CD4-positive, alpha-beta T cell treated with Interleukin-4 for 1 hour (primary cell): ENCODE results near the gene SRRT.

Experiments
- DNase-seq, 2 donors: peaks; one replicate each; pipeline ENCODE4 v3.0.0-alpha.2; 2020 to 2022

The SRRT gene

DNA sequence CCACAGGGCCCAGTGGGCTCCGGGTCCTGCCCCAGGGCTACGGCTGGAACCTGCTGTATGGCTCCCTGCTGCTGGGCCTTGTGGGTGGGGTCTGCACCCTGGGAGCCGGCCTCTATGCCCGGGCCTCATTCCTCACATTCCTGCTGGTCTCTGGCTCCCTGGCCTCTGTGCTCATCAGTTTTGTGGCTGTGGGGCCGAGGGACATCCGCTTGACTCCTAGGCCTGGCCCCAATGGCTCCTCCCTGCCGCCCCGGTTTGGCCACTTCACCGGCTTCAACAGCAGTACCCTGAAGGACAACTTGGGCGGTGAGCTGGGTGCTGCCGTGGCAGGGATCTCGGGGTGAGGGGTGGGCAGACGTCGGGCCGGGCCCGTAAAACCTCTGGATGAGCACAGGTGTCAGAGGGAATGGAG is 18.0 kb upstream of the SRRT start:
- DNase-seq, result no peak

DNA sequence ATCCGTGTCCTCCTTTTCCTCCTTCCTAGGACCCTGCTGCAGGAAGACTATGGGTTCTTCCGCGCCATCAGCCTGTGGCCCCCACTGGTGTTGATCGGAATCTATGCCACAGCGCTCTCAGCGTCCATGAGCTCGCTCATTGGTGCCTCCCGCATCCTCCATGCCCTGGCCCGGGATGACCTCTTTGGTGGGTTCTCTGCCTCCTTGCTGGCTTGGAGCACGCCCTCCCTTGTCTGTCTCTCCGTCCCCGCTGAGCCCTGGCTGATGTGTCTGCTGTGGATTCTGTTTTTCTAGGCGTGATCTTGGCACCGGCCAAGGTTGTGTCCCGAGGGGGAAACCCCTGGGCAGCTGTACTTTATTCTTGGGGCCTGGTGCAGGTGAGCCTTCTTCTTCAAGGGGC is 15.0 kb upstream of the SRRT start:
- no peak for DNase-seq

DNA sequence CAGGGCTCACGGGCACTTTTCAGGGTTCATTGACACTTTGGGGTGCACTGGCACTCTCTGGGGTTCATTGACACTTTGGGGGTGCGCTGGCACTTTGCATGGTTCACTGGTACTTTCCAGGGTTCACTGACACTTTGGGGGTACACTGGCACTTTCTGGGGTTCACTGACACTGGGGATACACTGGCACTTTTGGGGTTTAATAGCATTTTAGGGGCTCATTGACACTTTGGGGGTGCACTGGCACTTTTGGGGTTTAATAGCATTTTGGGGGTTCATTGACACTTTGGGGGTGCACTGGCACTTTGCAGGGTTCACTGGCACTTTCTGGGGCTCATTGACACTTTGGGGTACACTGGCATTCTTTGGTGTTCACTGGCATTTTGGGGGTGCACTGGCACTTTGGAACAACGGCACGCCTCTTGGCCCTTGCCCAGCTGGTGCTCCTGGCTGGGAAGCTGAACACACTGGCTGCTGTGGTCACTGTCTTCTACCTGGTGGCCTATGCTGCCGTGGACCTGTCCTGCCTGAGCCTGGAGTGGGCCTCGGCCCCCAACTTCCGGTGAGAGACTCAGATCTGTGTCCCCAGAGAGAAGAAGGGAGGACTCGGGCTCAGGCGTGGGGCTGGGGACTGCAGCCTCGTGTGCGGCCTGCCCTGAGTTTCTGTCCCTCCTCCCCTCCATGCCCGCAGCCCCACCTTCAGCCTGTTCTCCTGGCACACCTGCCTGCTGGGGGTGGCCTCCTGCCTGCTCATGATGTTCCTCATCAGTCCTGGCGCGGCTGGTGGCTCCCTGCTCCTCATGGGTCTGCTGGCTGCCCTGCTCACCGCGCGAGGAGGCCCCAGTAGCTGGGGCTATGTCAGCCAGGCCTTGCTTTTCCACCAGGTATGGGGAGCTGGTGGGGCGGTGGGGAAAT is 13.9 kb upstream of the SRRT start:
- no peak for DNase-seq

DNA sequence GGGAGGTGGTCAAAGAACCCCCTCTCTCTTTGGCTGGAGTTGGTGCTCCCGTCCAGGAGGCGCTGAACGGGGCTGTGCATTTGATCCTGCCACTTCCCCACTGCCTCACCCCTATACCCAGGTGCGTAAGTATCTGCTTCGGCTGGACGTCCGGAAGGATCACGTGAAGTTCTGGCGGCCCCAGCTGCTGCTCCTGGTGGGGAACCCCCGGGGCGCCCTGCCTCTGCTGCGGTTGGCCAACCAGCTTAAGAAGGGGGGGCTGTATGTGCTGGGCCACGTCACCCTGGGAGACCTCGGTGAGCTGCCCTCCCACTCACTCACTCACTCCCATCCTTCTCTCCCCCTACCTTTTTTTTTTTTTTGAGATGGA is 13.3 kb upstream of the SRRT start:
- no peak for DNase-seq

DNA sequence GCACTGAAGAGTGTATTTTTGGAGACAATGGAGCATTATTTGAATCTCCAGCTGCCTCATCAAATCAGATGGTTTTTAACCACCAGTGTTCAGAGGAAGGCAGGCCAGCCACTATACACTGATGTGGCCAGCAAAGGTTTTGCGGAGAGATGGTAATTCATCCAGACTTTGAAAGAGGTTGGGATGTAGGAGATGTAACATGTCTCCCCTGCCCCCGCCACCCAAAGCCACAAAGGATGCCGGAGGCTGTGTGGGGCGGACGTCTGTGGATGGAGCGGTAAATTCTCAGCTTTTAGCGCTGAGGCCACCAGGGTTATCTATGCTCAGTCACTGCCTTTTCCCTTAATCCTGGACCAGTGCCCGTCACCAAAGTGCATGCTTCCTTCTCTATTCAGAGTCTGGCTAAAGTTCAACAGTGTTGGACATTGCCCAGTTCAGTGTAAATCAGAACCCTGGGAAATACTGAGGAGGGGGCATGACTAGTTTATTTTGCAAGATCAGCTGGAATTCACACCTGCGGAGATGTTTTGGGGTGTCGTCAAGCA is 11.4 kb upstream of the SRRT start:
- DNase-seq, result no peak

DNA sequence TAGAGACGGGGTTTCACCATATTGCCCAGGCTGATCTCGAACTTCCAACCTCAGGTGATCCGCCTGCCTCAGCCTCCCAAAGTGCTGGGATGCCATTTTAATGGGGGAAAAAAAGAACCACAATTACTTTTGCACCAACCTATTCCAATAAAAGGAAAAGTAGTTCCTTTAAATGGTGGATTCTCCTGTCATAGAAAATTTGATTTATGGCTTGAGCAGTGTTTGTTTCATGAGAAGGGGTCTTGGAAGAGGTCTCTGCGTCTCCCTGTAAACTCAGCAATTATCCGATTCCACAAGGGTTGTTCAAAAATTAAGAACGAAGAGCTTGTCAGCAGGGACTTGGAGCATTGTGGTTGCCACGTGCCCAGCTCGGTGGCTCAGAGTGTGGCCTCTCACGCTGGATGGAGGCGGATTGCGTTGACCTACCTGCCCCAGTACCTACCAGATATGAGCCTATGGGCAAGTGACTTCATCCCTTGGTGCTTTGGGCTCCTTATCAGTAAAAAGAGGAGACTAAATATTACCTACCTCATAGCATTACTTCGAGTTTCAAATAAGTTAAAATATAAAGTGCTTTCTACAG is 10.5 kb upstream of the SRRT start:
- no peak for DNase-seq

DNA sequence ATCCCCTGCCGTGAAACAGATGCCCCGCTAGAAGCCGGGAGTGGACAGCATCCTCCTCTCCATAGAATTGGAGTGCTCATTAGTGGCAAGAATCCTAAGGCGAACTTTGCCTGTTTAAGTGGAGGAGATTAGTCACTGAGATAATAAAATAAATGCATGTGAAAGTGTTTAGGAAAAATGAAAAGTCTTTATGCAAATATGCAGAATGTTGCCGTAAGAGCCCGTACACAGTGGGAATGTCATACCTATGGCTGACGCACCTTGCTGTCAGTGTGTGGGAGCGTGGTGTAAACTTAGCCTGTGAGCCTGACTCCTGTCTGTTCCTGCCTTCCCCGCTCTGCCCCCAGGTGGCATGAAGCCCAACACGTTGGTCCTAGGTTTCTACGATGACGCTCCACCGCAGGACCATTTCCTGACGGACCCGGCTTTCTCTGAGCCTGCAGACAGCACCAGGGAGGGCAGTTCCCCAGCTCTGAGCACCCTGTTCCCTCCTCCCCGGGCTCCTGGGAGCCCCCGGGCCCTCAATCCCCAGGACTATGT is 9.5 kb upstream of the SRRT start:
- no peak for DNase-seq

DNA sequence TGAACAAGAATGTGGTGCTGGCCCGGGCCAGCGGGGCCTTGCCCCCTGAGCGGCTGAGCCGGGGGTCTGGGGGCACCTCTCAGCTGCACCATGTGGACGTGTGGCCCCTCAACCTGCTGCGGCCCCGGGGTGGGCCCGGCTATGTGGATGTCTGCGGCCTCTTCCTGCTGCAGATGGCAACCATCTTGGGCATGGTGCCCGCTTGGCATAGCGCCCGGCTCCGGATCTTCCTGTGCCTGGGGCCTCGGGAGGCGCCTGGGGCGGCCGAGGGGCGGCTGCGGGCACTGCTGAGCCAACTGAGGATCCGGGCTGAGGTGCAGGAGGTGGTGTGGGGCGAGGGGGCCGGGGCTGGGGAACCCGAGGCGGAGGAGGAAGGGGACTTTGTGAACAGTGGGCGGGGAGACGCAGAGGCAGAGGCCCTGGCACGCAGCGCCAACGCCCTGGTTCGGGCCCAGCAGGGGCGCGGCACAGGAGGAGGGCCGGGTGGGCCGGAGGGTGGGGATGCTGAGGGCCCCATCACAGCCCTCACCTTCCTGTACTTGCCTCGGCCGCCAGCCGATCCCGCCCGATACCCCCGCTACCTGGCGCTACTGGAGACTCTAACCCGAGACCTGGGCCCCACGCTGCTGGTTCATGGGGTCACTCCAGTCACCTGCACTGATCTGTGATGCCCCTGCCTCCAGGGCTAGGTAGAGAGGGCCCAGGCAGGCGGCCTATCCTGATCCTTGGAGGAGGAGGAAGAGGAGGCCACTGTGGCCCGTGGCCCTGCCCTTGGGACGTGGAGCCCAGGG is 8.8 kb upstream of the SRRT start:
- DNase-seq, result peak in 1 of 2 donors; percentile 24

DNA sequence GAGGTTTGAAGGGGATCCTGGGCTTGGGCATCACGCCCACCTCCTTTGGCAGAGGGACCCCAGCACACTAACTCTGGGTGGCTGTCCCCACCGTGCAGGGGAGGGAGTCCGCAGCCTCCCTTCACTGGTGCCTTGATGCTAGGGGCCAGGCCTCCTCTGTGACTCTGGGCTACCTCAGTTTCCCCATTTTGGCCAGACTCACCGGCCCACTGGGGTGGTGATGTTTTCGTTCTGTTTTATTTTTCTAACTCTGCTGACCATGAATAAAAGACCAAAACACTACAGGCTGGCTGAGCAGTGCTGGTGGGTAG is 8.2 kb upstream of the SRRT start:
- no peak for DNase-seq

DNA sequence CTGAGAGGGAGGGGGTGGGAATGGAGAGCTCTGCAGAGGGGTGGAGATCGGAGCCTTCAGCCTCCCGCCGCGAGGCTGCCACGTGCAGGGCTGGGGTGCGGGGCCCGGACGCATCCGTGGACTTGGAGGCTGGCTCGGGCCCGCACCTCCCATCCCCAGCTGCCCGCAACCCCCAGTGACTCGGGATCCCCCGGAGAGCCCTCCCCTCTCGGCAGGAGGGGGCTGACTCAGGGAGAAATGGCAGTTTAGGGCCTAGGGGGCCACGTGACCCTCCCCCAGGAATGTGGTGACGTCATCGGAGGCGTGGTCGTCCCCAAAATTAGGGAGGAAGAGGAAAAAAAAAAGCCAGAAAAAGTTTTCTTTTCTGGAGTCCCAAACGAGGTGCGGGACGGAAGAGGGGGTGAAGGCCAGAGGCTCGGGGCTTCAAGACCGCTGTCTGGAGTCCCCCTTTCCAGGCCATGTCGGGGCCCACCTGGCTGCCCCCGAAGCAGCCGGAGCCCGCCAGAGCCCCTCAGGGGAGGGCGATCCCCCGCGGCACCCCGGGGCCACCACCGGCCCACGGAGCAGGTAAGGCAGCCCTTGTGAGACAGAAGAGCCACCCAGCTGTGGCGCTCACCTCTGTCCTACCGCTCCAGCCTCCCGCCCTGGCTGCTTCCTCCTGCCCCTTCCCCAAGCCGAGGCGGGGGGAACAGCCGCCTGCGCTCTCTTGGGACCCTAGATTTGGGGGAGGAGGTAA is 7.7 kb upstream of the SRRT start, which contains the start of gene TRIP6:
Gene TRIP6, plus strand, starts transcription at position 348 of the 736 bp plus-strand sequence. Its CDS starts 111 bp downstream, at position 459.
- peak; percentile 37 to 52 for DNase-seq

DNA sequence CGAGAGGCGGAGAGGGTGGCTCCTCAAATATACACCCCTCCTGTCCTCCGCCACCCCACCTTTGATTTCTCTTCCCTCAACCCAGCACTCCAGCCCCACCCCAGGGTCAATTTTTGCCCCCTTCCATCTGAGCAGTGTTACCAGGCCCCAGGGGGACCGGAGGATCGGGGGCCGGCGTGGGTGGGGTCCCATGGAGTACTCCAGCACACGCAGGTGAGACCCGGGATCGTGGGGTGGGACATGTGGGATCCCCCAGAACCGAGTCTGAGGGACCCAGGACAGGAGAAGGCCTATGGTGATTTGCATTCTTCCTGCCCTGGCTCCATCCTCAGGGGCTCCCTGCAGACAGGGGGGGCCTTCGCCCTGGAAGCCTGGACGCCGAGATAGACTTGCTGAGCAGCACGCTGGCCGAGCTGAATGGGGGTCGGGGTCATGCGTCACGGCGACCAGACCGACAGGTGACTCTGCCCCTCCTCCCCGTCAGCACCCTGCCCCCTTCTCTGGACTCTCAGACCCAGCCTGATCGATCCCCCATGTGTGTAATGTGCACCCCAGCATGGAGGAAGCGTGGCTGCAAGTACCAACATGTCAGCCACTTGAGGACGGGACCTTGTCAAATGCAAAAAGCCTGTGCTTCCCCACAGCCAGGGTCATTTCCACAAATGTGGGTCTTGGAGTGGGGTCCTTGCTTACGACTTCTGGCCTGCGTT is 7.0 kb upstream of the SRRT start:
- DNase-seq, result no peak

DNA sequence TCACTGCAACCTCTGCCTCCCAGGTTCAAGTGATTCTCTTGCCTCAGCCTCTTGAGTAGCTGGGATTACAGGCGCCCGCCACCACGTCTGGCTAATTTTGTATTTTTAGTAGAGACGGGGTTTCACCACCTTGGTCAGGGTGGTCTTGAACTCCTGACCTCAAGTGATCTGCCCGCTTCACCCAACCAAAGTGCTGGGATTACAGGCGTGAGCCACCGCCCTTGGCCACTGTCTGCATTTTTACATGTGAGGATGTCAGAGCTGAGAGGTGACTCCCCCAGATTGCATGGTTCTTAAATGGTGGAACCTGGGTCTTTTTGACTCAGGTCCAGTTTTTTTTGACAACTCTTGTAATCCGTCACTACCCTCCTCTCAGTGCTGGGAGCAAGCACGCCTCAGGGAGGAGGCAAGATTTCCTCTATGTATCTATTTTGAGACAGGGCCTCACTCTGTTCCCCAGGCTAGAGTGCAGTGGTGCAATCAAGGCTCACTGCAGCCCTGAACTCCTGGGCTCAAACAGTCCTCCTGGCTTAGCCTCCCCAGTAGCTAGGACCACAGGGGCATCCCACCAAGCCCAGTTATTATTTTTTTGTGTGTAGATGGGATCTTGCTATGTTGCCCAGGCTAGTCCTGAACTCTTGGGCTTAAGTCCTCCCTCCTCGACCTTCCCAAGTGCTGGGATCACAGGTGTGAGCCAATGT is 1.2 kb upstream of the SRRT start:
- no peak for DNase-seq

DNA sequence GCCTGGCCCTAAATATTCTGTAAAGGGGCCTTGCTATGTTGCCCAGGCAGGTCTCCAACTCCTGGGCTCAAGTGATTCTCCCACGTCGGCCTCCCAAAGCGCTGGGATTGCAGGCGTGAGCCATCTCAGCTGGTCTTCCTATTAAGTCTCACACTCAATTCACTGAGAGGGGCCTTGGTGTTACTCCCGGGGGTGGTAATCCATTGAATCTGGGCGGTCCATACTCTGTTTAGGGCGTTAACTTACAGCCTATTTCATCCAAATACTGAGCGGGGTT is 665 bp upstream of the SRRT start:
- DNase-seq, result no peak

DNA sequence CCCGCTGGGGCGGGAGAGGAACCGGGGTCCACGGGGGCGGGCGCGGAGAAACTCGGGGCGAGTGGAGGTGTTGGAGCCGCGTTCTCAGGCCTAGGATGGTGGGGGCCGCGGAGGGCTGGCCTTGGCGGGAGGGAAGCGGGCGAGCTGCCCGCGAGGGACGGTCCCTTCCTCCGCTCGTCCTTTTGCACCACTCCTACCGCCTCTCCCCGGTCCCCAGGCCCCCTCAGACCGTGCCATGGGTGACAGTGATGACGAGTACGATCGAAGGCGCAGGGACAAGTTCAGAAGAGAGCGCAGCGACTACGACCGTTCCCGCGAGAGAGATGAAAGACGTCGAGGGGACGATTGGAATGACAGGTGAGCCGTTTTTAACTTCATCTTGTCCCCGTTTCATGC is 451 bp downstream of the SRRT start:
- peak in 1 of 2 donors; percentile 42 for DNase-seq

DNA sequence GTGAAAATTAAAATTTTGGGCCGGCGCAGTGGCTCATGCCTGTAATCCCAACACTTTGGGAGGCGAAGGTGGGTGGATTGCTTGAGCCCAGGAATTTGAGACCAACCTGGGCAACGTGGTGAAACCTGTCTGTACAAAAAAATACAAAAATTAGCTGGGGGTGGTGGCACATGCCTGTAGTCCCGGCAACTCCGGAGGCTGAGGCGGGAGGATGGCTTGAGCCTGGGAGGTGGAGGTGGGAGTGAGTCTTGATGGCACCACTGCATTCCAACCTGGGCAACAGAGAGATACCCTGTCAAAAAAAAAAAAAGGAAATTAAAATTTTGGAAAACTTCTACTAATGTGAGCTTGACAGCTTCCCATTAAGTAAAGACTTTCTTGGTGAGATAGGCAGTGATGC is 3.1 kb downstream of the SRRT start:
- no peak for DNase-seq

DNA sequence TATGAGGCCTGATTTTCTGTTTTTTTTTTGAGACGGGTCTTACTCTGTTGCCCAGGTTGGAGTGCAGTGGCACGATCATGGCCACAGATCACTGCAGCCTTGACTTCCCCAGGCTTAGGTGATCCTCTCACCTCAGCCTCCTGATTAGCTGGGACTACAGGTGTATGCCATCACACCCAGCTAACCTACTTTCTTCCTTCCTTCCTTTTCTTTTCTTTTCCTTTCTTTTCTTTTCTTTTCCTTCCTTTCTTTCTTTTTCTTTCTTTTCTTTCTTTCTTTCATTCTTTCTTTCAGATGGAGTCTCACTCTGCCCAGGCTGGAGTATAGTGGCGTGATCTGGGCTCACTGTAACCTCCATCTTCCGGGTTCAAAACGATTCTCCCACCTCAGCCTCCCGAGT is 3.8 kb downstream of the SRRT start:
- no peak for DNase-seq

DNA sequence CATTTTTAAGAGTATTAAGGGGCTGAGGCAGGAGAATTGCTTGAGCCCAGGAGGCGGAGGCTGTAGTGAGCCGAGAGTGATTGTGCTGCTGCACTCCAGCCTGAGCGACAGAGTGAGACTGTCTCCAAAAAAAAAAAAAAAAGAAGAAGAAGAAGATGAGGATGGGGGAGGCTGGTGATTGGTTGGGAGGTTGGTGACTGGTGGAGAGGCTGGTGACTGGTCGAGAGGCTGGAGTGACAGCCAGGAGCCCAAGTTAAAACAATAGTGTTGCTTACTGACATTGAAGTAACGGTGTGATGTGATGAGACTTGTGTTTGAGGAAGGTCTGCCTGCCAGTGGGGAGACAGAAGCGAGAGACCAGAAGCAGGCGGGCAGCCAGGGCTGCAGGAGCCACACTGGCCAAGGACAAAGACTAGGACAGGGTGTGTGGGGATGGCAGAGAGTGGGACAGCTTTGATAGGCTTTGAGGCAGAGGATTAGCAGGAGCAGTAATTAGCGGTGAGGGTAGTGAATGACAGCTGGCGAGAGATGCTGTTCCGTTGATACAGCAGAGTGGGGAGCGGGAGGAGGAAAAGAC is 4.9 kb downstream of the SRRT start:
- DNase-seq, result no peak

DNA sequence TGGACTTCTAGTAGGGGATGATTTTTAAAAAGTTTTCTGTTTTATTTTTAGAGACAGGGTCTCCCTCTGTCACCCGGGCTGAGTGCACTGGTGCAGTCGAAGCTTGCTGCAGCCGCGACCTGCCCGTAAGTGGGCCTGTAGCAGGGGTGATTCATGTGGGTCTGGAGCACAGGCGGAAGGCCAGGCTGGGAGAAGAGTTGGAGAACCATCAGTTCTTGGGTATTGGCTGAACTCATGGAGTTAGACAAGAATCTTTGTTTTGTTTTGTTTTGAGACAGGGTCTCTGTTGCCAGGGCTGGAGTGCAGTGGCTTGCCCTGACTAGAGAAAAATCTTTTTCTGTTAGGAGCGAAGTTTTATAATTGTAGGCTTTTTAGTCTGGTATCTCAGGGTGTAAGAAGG is 5.7 kb downstream of the SRRT start:
- DNase-seq, result no peak

DNA sequence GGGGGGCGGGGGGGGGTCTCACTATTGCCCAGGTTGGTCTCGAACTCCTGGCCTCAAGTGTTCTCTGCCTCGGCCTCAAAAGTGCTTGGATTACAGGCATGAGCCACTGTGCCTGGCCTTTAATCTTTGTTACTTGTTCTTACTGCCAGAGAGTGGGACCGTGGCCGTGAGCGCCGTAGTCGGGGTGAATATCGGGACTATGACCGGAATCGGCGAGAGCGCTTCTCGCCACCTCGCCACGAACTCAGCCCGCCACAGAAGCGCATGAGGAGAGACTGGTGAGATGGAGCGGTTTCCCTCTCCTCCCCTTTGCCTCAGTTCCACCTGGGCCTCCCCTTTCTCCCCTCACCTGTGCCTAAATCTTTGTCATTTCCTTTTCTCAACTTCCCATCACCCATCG is 6.2 kb downstream of the SRRT start:
- DNase-seq, result no peak

DNA sequence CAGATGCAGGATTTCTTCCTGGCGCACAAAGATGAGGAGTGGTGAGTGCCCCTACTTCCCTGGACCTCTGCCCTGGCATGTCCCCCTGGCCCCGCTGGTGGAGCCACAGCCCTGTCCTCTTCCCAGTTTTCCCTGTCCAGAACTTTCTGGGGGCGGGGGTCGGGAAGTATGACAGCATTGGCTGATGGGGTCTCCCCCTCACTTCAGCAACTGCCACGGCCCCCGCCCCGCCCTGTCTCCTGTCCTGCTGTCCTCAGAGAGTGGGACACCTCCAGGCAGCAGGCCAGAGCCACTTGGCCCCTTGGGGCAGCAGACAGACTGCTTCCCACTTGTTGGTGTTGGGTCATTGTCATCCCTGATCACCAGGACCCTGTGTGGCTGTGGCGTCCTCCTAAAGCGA is 7.3 kb downstream of the SRRT start:
- DNase-seq, result no peak
